DOHH2 (cell line): ENCODE measurements around the gene UBE2L5.

Source experiments
- H3F3A ChIP-seq: fragments of 200-600 bp; sonication (generic), shearing (Covaris generic); 2 replicates; pipeline ENCODE4 v1.6.0; 2016; ENCODE audit warnings: antibody characterized with exemption, mild to moderate bottlenecking; ENCODE audit not compliant: control insufficient read depth, insufficient read depth
- H3K27ac ChIP-seq: fragments of 200-600 bp; sonication (generic); 2 replicates; pipeline ENCODE4 v1.5.1; 2014; ENCODE audit warnings: low read depth, mild to moderate bottlenecking, low read length, moderate library complexity
- H3K27me3 ChIP-seq: fragments of 200-600 bp; sonication (generic); 2 replicates; pipeline ENCODE4 v1.6.1; 2014; ENCODE audit warnings: mild to moderate bottlenecking, low read length, mixed read lengths; ENCODE audit not compliant: control insufficient read depth
- H3K36me3 ChIP-seq: fragments of 200-600 bp; sonication (generic); 2 replicates; pipeline ENCODE4 v1.6.1; 2014; ENCODE audit warnings: mild to moderate bottlenecking, low read length, moderate library complexity, mixed read lengths; ENCODE audit not compliant: control insufficient read depth
- H3K4me1 ChIP-seq: fragments of 200-600 bp; sonication (generic); 2 replicates; pipeline ENCODE4 v1.6.1; 2014; ENCODE audit warnings: mild to moderate bottlenecking, low read length, mixed read lengths; ENCODE audit not compliant: control insufficient read depth
- H3K4me2 ChIP-seq: fragments of 200-600 bp; sonication (generic); 2 replicates; pipeline ENCODE4 v1.6.0; 2014; ENCODE audit warnings: mild to moderate bottlenecking, low read length, moderate library complexity
- H3K4me3 ChIP-seq: fragments of 200-600 bp; sonication (generic); 2 replicates; pipeline ENCODE4 v1.5.1; 2014; ENCODE audit warnings: mild to moderate bottlenecking, low read length, mixed read lengths
- H3K79me2 ChIP-seq: fragments of 200-600 bp; sonication (generic); 2 replicates; pipeline ENCODE4 v1.6.1; 2014; ENCODE audit warnings: mild to moderate bottlenecking, low read length, mixed read lengths; ENCODE audit not compliant: control insufficient read depth
- H3K9me2 ChIP-seq: fragments of 200-600 bp; sonication (generic); replicated peaks from 2 replicates; pipeline ENCODE4 v1.6.1; 2014; ENCODE audit warnings: mild to moderate bottlenecking, low read length, mixed read lengths; ENCODE audit not compliant: control insufficient read depth
- H3K9me3 ChIP-seq: fragments of 200-600 bp; sonication (generic); 2 replicates; pipeline ENCODE4 v1.6.1; 2014; ENCODE audit warnings: antibody characterized with exemption, low read length, mixed read lengths; ENCODE audit not compliant: control insufficient read depth, insufficient read depth
- H4K20me1 ChIP-seq: fragments of 200-600 bp; sonication (generic); 2 replicates; pipeline ENCODE4 v1.6.0; 2014; ENCODE audit warnings: low read depth, mild to moderate bottlenecking, antibody characterized with exemption, low read length, moderate library complexity; ENCODE audit not compliant: control insufficient read depth, insufficient read depth
- EZH2phosphoT487 ChIP-seq: fragments of 200-600 bp; sonication (generic); IDR thresholded peaks from 2 replicates; pipeline ENCODE4 v1.6.1; 2017; ENCODE audit warnings: borderline replicate concordance, mild to moderate bottlenecking, antibody characterized with exemption, low read length, moderate library complexity, mixed read lengths
- TF ChIP-seq, protein P1 (sequence below): fragments of 200-600 bp; sonication (generic); IDR thresholded peaks from one replicate; pipeline ENCODE4 v1.5.1; 2014; ENCODE audit warnings: antibody characterized with exemption, mild to moderate bottlenecking, low read depth, low read length; ENCODE audit not compliant: poor library complexity, severe bottlenecking

UBE2L5 gene

DNA sequence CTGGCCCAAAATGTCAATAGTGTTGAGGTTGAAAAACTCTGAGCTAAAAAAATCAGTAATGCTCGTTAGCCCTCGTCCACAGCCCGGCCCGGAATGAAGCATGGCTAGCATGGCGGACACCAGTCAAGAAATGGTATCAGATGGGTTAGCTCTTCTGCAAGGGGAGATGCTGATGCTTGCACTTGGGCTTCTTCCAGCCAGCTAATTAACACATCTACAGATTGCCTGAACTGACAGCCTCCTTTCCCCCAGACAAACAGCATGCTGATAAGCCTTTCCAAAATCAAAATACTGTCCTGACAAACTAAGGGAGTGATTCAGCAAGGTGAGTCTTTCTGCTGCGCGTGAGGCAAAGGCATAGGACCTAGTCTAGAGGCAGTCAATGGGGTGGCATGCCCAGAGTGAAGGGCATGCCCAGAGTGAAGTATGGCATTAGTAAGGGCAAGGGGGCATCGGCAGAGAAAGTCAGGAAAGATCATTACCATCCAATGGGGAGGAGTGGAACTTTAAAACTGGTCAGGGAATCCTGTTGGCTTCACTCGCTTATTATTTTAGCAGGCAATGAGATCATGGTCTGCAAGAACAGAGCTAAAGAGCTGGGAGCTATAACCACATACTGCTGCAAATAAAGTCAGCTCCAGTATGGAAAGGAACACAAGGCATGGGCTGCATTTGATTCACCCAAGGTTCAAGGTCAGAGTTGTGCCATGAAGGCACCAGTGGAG lies 30.2 kb upstream of the UBE2L5 start:
- H3K4me3 ChIP-seq: no peak overlapping the region

DNA sequence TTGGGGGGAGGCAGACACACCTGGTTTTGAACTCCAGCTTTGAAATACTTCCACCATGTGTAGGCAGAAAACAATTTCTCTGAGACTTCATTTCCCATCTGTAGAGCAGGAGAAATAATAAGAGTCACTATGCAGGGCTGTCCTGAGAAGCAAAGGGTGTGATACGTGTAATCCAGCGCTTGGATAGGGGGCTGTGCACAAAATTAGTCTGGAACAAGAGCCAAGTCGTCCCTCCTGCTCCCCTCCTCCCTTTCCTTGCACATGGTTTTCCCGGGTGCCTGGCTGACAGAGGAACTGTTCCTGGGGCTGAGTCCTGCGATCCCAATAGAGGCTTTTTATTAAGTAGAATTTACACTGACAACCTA lies 29.6 kb upstream of the UBE2L5 start:
- Histone ChIP-seq H3K36me3 (no peaks in the 10 kb centered on the region), H3K9me2 (no peaks in the 10 kb centered on the region), H3K4me3 (no peak overlapping the region), H3K4me2 (no peak overlapping the region), H3K4me1 (peaks cover 26% of the 10 kb centered on the region), H3K79me2 (no peaks in the 10 kb centered on the region), H3K27ac (no peak overlapping the region), H3K9me3 (no peaks in the 10 kb centered on the region), H4K20me1 (no peaks in the 10 kb centered on the region), H3K27me3 (no peaks in the 10 kb centered on the region), H3F3A (0 out of 2 replicates have a peak, but pooled peaks cover 2% of the 10 kb centered on the region)
- TF ChIP-seq EZH2phosphoT487: no peak
- TF ChIP-seq, protein P1, sequence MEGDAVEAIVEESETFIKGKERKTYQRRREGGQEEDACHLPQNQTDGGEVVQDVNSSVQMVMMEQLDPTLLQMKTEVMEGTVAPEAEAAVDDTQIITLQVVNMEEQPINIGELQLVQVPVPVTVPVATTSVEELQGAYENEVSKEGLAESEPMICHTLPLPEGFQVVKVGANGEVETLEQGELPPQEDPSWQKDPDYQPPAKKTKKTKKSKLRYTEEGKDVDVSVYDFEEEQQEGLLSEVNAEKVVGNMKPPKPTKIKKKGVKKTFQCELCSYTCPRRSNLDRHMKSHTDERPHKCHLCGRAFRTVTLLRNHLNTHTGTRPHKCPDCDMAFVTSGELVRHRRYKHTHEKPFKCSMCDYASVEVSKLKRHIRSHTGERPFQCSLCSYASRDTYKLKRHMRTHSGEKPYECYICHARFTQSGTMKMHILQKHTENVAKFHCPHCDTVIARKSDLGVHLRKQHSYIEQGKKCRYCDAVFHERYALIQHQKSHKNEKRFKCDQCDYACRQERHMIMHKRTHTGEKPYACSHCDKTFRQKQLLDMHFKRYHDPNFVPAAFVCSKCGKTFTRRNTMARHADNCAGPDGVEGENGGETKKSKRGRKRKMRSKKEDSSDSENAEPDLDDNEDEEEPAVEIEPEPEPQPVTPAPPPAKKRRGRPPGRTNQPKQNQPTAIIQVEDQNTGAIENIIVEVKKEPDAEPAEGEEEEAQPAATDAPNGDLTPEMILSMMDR: no peak

More for the DNA sequence above, 30.2 kb upstream of the UBE2L5 start:
- no peaks in the 10 kb centered on the region for H3K9me2 ChIP-seq
- TF ChIP-seq, protein P1: no peak
- TF ChIP-seq EZH2phosphoT487: no peak
- H3K27ac ChIP-seq: no peak overlapping the region
- H3K79me2 ChIP-seq: no peaks in the 10 kb centered on the region
- no peaks in the 10 kb centered on the region for H3K9me3 ChIP-seq
- H3K4me1 ChIP-seq: peaks cover 26% of the 10 kb centered on the region
- H3F3A ChIP-seq: 0 out of 2 replicates have a peak, but pooled peaks cover 2% of the 10 kb centered on the region
- H3K4me2 ChIP-seq: no peak overlapping the region
- no peaks in the 10 kb centered on the region for H4K20me1 ChIP-seq
- no peaks in the 10 kb centered on the region for H3K27me3 ChIP-seq
- H3K36me3 ChIP-seq: no peaks in the 10 kb centered on the region

- no peak for TF ChIP-seq EZH2phosphoT487
- TF ChIP-seq, protein P1: no peak
- Histone ChIP-seq H3K27ac (peak overlapping the region; percentile 39), H3K9me3 (no peaks in the 10 kb centered on the region), H3K36me3 (no peaks in the 10 kb centered on the region), H3K79me2 (no peaks in the 10 kb centered on the region), H4K20me1 (no peaks in the 10 kb centered on the region), H3K4me3 (peak overlapping the region; percentile 74), H3K9me2 (no peaks in the 10 kb centered on the region), H3F3A (0 out of 2 replicates have a peak, but pooled peaks cover 2% of the 10 kb centered on the region), H3K4me2 (peak overlapping the region; percentile 95), H3K4me1 (peaks cover 23% of the 10 kb centered on the region), H3K27me3 (no peaks in the 10 kb centered on the region)
Observed at GRCh38 chr13:30394751-30395191, 27.5 kb upstream of the UBE2L5 start.
